Fibroblast of lung (primary cell): ENCODE results near the gene CASP7. TPM values are rescaled to one million over a fixed set of nuclear protein-coding genes. Genes with fewer than 3 reads are reported as not detected.
"Not testable (repeated sequence)": the region's sequence is repeated elsewhere in the genome, so short reads cannot be mapped to it uniquely, and the experiment has no call there.

ENCODE experiments used
- DNase-seq, 2 donors: peaks; one replicate each; pipeline versions ENCODE4 v3.0.0 to v3.0.0-alpha.2; 2010; ENCODE audit warnings: low read depth in 2 of 2
- H2AFZ ChIP-seq: 2 replicates; pipeline ENCODE4 v1.5.1; 2012; ENCODE audit warnings: low read length, control low read depth, inconsistent platforms
- H3K27ac ChIP-seq: 2 replicates; pipeline ENCODE4 v1.5.1; 2011; ENCODE audit warnings: low read length, control low read depth; ENCODE audit not compliant: insufficient read depth
- H3K27me3 ChIP-seq: 2 replicates; pipeline ENCODE4 v1.5.1; 2011; ENCODE audit warnings: mild to moderate bottlenecking, low read length; ENCODE audit not compliant: control insufficient read depth, insufficient read depth
- H3K36me3 ChIP-seq: 2 replicates; pipeline ENCODE4 v1.5.1; 2011; ENCODE audit warnings: low read length; ENCODE audit not compliant: control insufficient read depth, insufficient read depth
- H3K4me1 ChIP-seq: 2 replicates; pipeline ENCODE4 v1.5.1; 2011; ENCODE audit warnings: low read length; ENCODE audit not compliant: control insufficient read depth, insufficient read depth; ENCODE audit errors: extremely low read depth
- H3K4me2 ChIP-seq: 2 replicates; pipeline ENCODE4 v1.5.1; 2011; ENCODE audit warnings: low read length, control low read depth; ENCODE audit not compliant: insufficient read depth; ENCODE audit errors: extremely low read depth
- H3K4me3 ChIP-seq, 4 experiments: fragments of 200-600 bp in 1 of 4; sonication (generic) in 1 of 4; replicated peaks in 1 of 4; 2 replicates each; pipeline ENCODE4 v1.5.1; 2011 to 2016; ENCODE audit warnings: low read length in 4 of 4, low read depth in 3 of 4, mild to moderate bottlenecking in 3 of 4, control low read depth in 2 of 4, inconsistent platforms in 1 of 4, mixed read lengths in 1 of 4; ENCODE audit not compliant: insufficient read depth in 1 of 4; ENCODE audit errors: control extremely low read depth in 1 of 4
- H3K79me2 ChIP-seq: 2 replicates; pipeline ENCODE4 v1.5.1; 2012; ENCODE audit warnings: mild to moderate bottlenecking, low read length, inconsistent platforms; ENCODE audit not compliant: control insufficient read depth, insufficient read depth
- H3K9ac ChIP-seq: 2 replicates; pipeline ENCODE4 v1.5.1; 2011; ENCODE audit warnings: mild to moderate bottlenecking, low read length, control low read depth; ENCODE audit not compliant: insufficient read depth
- H3K9me3 ChIP-seq: 2 replicates; pipeline ENCODE4 v1.5.1; 2012; ENCODE audit warnings: low read depth, low read length; ENCODE audit not compliant: control insufficient read depth, insufficient read depth
- H4K20me1 ChIP-seq: 2 replicates; pipeline ENCODE4 v1.5.1; 2011; ENCODE audit warnings: low read length; ENCODE audit not compliant: control insufficient read depth, insufficient read depth; ENCODE audit errors: extremely low read depth
- EZH2 ChIP-seq: IDR thresholded peaks from 2 replicates; pipeline ENCODE4 v1.5.1; 2012; ENCODE audit warnings: low read length, control low read depth, mild to moderate bottlenecking; ENCODE audit errors: missing control alignments
- polyA plus RNA-seq, 2 donors: library from polyadenylated mRNA; depleted of rRNA in 1 of 2; stranded (reverse) in 1 of 2; unstranded in 1 of 2; fragments of >200 nt; gene quantifications; 2 replicates each; pipeline ENCODE4 v1.2.1, GENCODE V29; 2011 to 2012; ENCODE audit warnings: missing spikeins in 1 of 2
- total RNA-seq: library from RNA; depleted of rRNA; stranded (reverse); fragments of >200 nt; gene quantifications from 2 replicates; pipeline ENCODE4 v1.2.1, GENCODE V29; 2014
- TF ChIP-seq, protein P1 (sequence below), 2 donors: IDR thresholded peaks in 1 of 2; conservative IDR thresholded peaks in 1 of 2; 1 replicate in 1 of 2; 2 replicates in 1 of 2; pipeline ENCODE4 v1.5.1; 2011 to 2012; ENCODE audit warnings: low read length in 2 of 2, control low read depth in 1 of 2, inconsistent platforms in 1 of 2, low read depth in 1 of 2, mild to moderate bottlenecking in 1 of 2

Gene CASP7
- total and polyA plus RNA-seq, 2 donors (not counting 1 experiment from before 2014, with no cell fraction given), result 27.0 to 28.9 TPM

DNA sequence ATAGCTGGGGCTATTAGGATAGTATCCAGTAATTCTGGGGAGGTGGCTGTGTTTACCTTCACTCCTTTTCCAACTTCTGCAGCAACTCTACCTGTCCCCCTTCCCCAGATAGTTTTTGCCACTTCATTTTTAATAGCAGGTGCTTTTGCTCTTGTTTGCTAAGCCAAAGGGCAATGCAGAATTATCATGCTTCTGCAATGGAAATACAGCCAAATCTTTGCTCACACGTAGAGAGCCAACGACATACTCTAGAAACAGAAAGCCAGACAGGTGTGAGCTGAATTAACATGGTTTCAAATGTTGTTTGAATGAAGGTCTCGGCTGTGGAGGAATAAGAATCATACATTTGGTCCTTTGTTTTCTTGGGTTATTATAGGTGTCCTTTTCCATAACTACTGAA lies 86.2 kb downstream of the CASP7 start:
- no peaks in the 10 kb centered on the region for H3K36me3 ChIP-seq
- H4K20me1 ChIP-seq, result no peaks in the 10 kb centered on the region
- H2AFZ ChIP-seq, result no peak overlapping the region
- no peaks in the 10 kb centered on the region for H3K27me3 ChIP-seq
- no peak overlapping the region for H3K9ac ChIP-seq
- no peak overlapping the region for H3K4me3 ChIP-seq
- no peaks in the 10 kb centered on the region for H3K4me1 ChIP-seq
- TF ChIP-seq, protein P1, sequence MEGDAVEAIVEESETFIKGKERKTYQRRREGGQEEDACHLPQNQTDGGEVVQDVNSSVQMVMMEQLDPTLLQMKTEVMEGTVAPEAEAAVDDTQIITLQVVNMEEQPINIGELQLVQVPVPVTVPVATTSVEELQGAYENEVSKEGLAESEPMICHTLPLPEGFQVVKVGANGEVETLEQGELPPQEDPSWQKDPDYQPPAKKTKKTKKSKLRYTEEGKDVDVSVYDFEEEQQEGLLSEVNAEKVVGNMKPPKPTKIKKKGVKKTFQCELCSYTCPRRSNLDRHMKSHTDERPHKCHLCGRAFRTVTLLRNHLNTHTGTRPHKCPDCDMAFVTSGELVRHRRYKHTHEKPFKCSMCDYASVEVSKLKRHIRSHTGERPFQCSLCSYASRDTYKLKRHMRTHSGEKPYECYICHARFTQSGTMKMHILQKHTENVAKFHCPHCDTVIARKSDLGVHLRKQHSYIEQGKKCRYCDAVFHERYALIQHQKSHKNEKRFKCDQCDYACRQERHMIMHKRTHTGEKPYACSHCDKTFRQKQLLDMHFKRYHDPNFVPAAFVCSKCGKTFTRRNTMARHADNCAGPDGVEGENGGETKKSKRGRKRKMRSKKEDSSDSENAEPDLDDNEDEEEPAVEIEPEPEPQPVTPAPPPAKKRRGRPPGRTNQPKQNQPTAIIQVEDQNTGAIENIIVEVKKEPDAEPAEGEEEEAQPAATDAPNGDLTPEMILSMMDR (conservative IDR thresholded peaks at IDR 0.05 in 1 of 2, IDR thresholded peaks at IDR 0.05 in 1 of 2; ENCODE audit: low read depth in 1 of 2, low read length in 2 of 2), result no peak
- TF ChIP-seq EZH2, result no peak
- no peaks in the 10 kb centered on the region for H3K9me3 ChIP-seq
- no peaks in the 10 kb centered on the region for H3K79me2 ChIP-seq
- no peak overlapping the region for H3K27ac ChIP-seq
- H3K4me2 ChIP-seq, result no peak overlapping the region
- no peak for DNase-seq

- DNase-seq, result no peak
- H3K27me3 ChIP-seq, result no peaks in the 10 kb centered on the region
Measured at GRCh38 chr10:113767222-113767621, 87.5 kb downstream of the CASP7 start.

GRCh38 chr10:113770346-113770745 lies 90.6 kb downstream of the CASP7 start:
- Histone ChIP-seq H3K9ac (no peak overlapping the region), H3K27ac (no peak overlapping the region), H3K79me2 (no peaks in the 10 kb centered on the region), H4K20me1 (no peaks in the 10 kb centered on the region), H3K9me3 (no peaks in the 10 kb centered on the region), H3K36me3 (no peaks in the 10 kb centered on the region), H2AFZ (no peak overlapping the region), H3K27me3 (no peaks in the 10 kb centered on the region), H3K4me1 (no peaks in the 10 kb centered on the region), H3K4me2 (no peak overlapping the region), H3K4me3 (no peak overlapping the region)
- no peak for DNase-seq
- TF ChIP-seq, protein P1 (conservative IDR thresholded peaks at IDR 0.05 in 1 of 2, IDR thresholded peaks at IDR 0.05 in 1 of 2; ENCODE audit: low read depth in 1 of 2, low read length in 2 of 2), result no peak
- TF ChIP-seq EZH2, result no peak

More at GRCh38 chr10:113767222-113767621, 87.5 kb downstream of the CASP7 start:
- Histone ChIP-seq H3K36me3 (no peaks in the 10 kb centered on the region), H3K9ac (no peak overlapping the region), H3K4me1 (no peaks in the 10 kb centered on the region), H3K9me3 (no peaks in the 10 kb centered on the region), H2AFZ (no peak overlapping the region), H3K4me3 (no peak overlapping the region), H3K79me2 (no peaks in the 10 kb centered on the region), H3K4me2 (no peak overlapping the region), H3K27ac (no peak overlapping the region), H4K20me1 (no peaks in the 10 kb centered on the region)
- TF ChIP-seq, protein P1 (conservative IDR thresholded peaks at IDR 0.05 in 1 of 2, IDR thresholded peaks at IDR 0.05 in 1 of 2; ENCODE audit: low read depth in 1 of 2, low read length in 2 of 2), result no peak
- TF ChIP-seq EZH2, result no peak

DNA sequence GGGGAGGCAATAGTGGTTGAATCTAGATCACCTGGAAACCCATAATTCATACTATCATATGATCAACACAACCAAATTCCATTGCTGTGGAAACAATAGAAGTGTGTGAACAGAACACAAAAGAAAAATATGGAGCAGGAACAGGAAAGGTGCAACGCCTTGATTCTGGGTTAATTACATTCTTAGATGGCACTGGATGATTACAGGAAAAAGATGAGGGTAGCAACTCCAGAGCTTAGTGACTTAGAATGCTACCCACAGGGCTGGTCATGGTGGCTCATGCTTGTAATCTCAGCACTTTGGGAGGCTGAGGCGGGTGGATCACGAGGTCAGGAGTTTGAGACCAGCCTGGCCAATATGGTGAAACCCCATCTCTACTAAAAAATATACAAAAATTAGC lies 91.4 kb downstream of the CASP7 start:
- H3K9me3 ChIP-seq, H3K4me1 ChIP-seq, H3K27me3 ChIP-seq, H3K79me2 ChIP-seq, H3K27ac ChIP-seq, H3K9ac ChIP-seq, DNase-seq, H3K36me3 ChIP-seq, H3K4me2 ChIP-seq, H3K4me3 ChIP-seq, H4K20me1 ChIP-seq, H2AFZ ChIP-seq: not testable (repeated sequence)
